ENCODE data around the gene MUC3A. TPM values are rescaled to one million over a fixed set of nuclear protein-coding genes. Genes with fewer than 3 reads are reported as not detected.
A peak's percentile ranks its signal among the peaks of the same experiment; 100 is the strongest.

MUC3A gene
- total RNA-seq, 4 donors from 2014 or later, result 11.7 to 233 (median 64.7) TPM

GRCh38 chr7:100947792-100948191 lies 1.5 kb upstream of the MUC3A start:
- H3K36me3 ChIP-seq, result no peaks in the 10 kb centered on the region
- WGBS, 2 donors (ENCODE audit: low coverage in 1 of 2), result 63 to 68% methylated on average over 4 to 5 of the region's 5 CpGs
- H3K9me3 ChIP-seq, result no peaks in the 10 kb centered on the region
- no peak for DNase-seq
- H3K4me3 ChIP-seq, result no peak overlapping the region
- in situ Hi-C loops (cut with MboI; ENCODE audit: low pct_ligation_motif_present in 1 of 4, low pct_unique_long_range_greater_than_20kb in 1 of 4, low sequenced_read_pairs in 3 of 4) (no loop called here), intact Hi-C loops (cut with DNase I; ENCODE audit: low total_unique reads) (no loop called here)
- H3K27me3 ChIP-seq, result peaks cover 15% of the 10 kb centered on the region
- H3K4me1 ChIP-seq, result peaks cover 0 to 18% (median 11%) of the 10 kb centered on the region in 4 donors
- no peak overlapping the region for H3K27ac ChIP-seq
- TF ChIP-seq POLR2A (IDR thresholded peaks at IDR 0.05) (no peak), EP300 (IDR thresholded peaks at IDR 0.05; ENCODE audit: low read depth) (no peak), POLR2AphosphoS5 (IDR thresholded peaks at IDR 0.05) (no peak)
- TF ChIP-seq, protein P1, sequence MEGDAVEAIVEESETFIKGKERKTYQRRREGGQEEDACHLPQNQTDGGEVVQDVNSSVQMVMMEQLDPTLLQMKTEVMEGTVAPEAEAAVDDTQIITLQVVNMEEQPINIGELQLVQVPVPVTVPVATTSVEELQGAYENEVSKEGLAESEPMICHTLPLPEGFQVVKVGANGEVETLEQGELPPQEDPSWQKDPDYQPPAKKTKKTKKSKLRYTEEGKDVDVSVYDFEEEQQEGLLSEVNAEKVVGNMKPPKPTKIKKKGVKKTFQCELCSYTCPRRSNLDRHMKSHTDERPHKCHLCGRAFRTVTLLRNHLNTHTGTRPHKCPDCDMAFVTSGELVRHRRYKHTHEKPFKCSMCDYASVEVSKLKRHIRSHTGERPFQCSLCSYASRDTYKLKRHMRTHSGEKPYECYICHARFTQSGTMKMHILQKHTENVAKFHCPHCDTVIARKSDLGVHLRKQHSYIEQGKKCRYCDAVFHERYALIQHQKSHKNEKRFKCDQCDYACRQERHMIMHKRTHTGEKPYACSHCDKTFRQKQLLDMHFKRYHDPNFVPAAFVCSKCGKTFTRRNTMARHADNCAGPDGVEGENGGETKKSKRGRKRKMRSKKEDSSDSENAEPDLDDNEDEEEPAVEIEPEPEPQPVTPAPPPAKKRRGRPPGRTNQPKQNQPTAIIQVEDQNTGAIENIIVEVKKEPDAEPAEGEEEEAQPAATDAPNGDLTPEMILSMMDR (IDR thresholded peaks at IDR 0.05), result no peak

DNA sequence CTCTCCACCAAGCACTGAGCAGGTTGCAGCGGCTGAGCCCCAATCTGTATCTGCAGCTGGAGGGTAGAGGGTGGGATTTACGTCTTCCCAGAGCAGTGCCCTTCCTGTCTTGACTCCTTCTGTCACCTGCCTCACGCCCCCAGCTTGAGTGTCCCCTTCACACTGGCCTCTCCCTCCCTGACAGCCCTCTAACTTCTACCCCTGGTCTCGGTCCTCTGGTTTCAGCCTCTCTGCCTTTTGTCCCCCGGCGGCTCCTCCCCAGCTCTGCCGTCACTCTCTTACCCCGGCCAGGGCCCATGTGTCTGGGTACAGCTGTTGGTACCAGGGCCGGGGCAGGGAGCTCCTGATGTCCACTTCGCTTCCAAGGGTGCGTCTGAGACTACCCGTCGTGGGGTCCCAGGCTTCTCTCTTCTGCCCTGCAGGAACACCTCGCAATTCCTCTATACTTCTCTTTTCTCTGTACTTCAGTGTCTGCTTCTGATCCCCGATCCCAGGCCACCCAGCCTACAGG lies 654 bp downstream of the MUC3A start:
- TF ChIP-seq POLR2AphosphoS5 (IDR thresholded peaks at IDR 0.05), result no peak
- no peak for TF ChIP-seq POLR2A (IDR thresholded peaks at IDR 0.05)
- TF ChIP-seq, protein P1 (IDR thresholded peaks at IDR 0.05), result no peak
- TF ChIP-seq EP300 (IDR thresholded peaks at IDR 0.05; ENCODE audit: low read depth), result no peak
- H3K4me1 ChIP-seq, result peaks cover 0 to 12% (median 7%) of the 10 kb centered on the region in 4 donors
- intact Hi-C loops (cut with DNase I; ENCODE audit: low total_unique reads) (no loop called here), in situ Hi-C loops (cut with MboI; ENCODE audit: low pct_ligation_motif_present in 1 of 4, low pct_unique_long_range_greater_than_20kb in 1 of 4, low sequenced_read_pairs in 3 of 4) (no loop called here)
- H3K36me3 ChIP-seq, result no peaks in the 10 kb centered on the region
- 32 to 45% methylated on average over 12 to 15 of the region's 15 CpGs for WGBS, 2 donors (ENCODE audit: low coverage in 1 of 2)
- DNase-seq, result no peak
- H3K27me3 ChIP-seq, result peaks cover 15% of the 10 kb centered on the region
- peak overlapping the region in 2 of 4 donors; percentile 10 to 22 for H3K4me3 ChIP-seq
- no peaks in the 10 kb centered on the region for H3K9me3 ChIP-seq
- peak overlapping the region in 1 of 4 donors; percentile 51 for H3K27ac ChIP-seq

GRCh38 chr7:100951172-100951571 lies 1.8 kb downstream of the MUC3A start:
- Histone ChIP-seq H3K4me3 (no peak overlapping the region), H3K27me3 (peaks cover 15% of the 10 kb centered on the region), H3K36me3 (no peaks in the 10 kb centered on the region), H3K4me1 (peaks cover 0 to 12% (median 7%) of the 10 kb centered on the region in 4 donors), H3K27ac (no peak overlapping the region), H3K9me3 (no peaks in the 10 kb centered on the region)
- intact Hi-C loops (cut with DNase I; ENCODE audit: low total_unique reads) (no loop called here), in situ Hi-C loops (cut with MboI; ENCODE audit: low pct_ligation_motif_present in 1 of 4, low pct_unique_long_range_greater_than_20kb in 1 of 4, low sequenced_read_pairs in 3 of 4) (no loop called here)
- no peak for DNase-seq
- WGBS, 2 donors (ENCODE audit: low coverage in 1 of 2), result 51% methylated on average over 6 of the region's 6 CpGs; no CpG with 5 or more reads in 1 of the 2 donors
- TF ChIP-seq POLR2A (IDR thresholded peaks at IDR 0.05), result no peak
- no peak for TF ChIP-seq POLR2AphosphoS5 (IDR thresholded peaks at IDR 0.05)
- TF ChIP-seq, protein P1 (IDR thresholded peaks at IDR 0.05), result no peak
- TF ChIP-seq EP300 (IDR thresholded peaks at IDR 0.05; ENCODE audit: low read depth), result no peak

DNA sequence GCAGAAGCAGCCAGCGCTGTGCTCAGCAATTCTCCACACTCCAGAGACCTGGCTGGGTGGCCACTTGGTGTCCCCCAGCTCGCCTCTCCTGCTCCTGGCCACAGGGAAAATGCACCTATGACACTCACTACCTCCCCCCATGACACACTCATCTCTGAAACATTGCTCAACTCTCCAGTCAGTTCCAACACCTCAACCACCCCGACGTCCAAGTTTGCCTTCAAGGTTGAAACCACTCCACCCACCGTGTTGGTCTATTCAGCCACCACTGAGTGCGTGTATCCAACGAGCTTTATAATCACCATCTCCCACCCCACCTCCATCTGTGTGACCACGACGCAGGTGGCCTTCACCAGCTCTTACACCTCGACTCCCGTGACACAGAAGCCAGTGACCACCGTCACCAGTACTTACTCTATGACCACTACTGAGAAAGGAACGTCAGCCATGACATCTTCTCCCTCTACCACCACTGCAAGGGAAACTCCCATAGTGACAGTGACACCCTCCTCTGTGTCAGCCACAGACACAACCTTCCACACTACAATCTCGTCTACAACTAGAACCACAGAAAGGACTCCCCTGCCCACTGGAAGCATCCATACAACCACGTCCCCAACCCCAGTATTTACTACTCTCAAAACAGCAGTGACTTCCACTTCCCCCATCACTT lies 2.7 kb downstream of the MUC3A start:
- H3K27ac ChIP-seq, result no peak overlapping the region
- intact Hi-C loops (cut with DNase I; ENCODE audit: low total_unique reads) (no loop called here), in situ Hi-C loops (cut with MboI; ENCODE audit: low pct_ligation_motif_present in 1 of 4, low pct_unique_long_range_greater_than_20kb in 1 of 4, low sequenced_read_pairs in 3 of 4) (no loop called here)
- peaks cover 0 to 12% (median 7%) of the 10 kb centered on the region in 4 donors for H3K4me1 ChIP-seq
- H3K27me3 ChIP-seq, result peaks cover 15% of the 10 kb centered on the region
- TF ChIP-seq, protein P1 (IDR thresholded peaks at IDR 0.05), result no peak
- TF ChIP-seq POLR2AphosphoS5 (IDR thresholded peaks at IDR 0.05), result no peak
- TF ChIP-seq EP300 (IDR thresholded peaks at IDR 0.05; ENCODE audit: low read depth), result no peak
- no peak for TF ChIP-seq POLR2A (IDR thresholded peaks at IDR 0.05)
- H3K4me3 ChIP-seq, result no peak overlapping the region
- DNase-seq, result no peak
- H3K9me3 ChIP-seq, result no peaks in the 10 kb centered on the region
- 68 to 69% methylated on average over 12 to 15 of the region's 15 CpGs for WGBS, 2 donors (ENCODE audit: low coverage in 1 of 2)
- no peaks in the 10 kb centered on the region for H3K36me3 ChIP-seq

Measured in transverse colon (tissue), 4 donors.